ENCODE results near the gene TSPAN18. TPM values are rescaled to one million over a fixed set of nuclear protein-coding genes. Genes with fewer than 3 reads are reported as not detected.

TSPAN18 gene
- total and polyA plus RNA-seq, 2 donors from 2014 or later: 13.8 to 38.1 TPM

GRCh38 chr11:44699497-44700408 lies 27.0 kb upstream of the TSPAN18 start:
- TF ChIP-seq, protein P1, sequence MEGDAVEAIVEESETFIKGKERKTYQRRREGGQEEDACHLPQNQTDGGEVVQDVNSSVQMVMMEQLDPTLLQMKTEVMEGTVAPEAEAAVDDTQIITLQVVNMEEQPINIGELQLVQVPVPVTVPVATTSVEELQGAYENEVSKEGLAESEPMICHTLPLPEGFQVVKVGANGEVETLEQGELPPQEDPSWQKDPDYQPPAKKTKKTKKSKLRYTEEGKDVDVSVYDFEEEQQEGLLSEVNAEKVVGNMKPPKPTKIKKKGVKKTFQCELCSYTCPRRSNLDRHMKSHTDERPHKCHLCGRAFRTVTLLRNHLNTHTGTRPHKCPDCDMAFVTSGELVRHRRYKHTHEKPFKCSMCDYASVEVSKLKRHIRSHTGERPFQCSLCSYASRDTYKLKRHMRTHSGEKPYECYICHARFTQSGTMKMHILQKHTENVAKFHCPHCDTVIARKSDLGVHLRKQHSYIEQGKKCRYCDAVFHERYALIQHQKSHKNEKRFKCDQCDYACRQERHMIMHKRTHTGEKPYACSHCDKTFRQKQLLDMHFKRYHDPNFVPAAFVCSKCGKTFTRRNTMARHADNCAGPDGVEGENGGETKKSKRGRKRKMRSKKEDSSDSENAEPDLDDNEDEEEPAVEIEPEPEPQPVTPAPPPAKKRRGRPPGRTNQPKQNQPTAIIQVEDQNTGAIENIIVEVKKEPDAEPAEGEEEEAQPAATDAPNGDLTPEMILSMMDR (IDR thresholded peaks at IDR 0.05; ENCODE audit: borderline replicate concordance, extremely low read depth, insufficient read depth): no peak
- Histone ChIP-seq H3K27me3 (ENCODE audit: control insufficient read depth, insufficient read depth, low read length) (no peaks in the 10 kb centered on the region), H3K9me3 (ENCODE audit: control insufficient read depth in 2 of 3, insufficient read depth in 1 of 3, low read length in 3 of 3) (peaks cover 0 to 6% (median 2%) of the 10 kb centered on the region in 3 donors), H3K27ac (ENCODE audit: low read depth in 2 of 2, low read length in 2 of 2) (no peak overlapping the region), H3K9ac (ENCODE audit: low read length in 3 of 3) (no peak overlapping the region), H3K4me1 (ENCODE audit: control insufficient read depth in 2 of 3, insufficient read depth in 2 of 3, low read depth in 1 of 3, low read length in 3 of 3) (peaks cover 0 to 3% (median 0%) of the 10 kb centered on the region in 3 donors), H3K4me3 (ENCODE audit: low read length in 3 of 3) (no peak overlapping the region), H3K36me3 (ENCODE audit: control insufficient read depth in 2 of 3, insufficient read depth in 3 of 3, low read length in 3 of 3) (no peaks in the 10 kb centered on the region)
- FAIRE-seq (no peak), DNase-seq (no peak)
- intact Hi-C loops (cut with DNase I): no loop called here

- H3K9me3 ChIP-seq (ENCODE audit: control insufficient read depth in 2 of 3, insufficient read depth in 1 of 3, low read length in 3 of 3): peaks cover 0 to 6% (median 2%) of the 10 kb centered on the region in 3 donors
- H3K27ac ChIP-seq (ENCODE audit: low read depth in 2 of 2, low read length in 2 of 2): no peak overlapping the region
- DNase-seq (no peak), FAIRE-seq (no peak)
- H3K27me3 ChIP-seq (ENCODE audit: control insufficient read depth, insufficient read depth, low read length): no peaks in the 10 kb centered on the region
- H3K4me3 ChIP-seq (ENCODE audit: low read length in 3 of 3): no peak overlapping the region
- intact Hi-C loops (cut with DNase I): no loop called here
- peaks cover 0 to 3% (median 0%) of the 10 kb centered on the region in 3 donors for H3K4me1 ChIP-seq (ENCODE audit: control insufficient read depth in 2 of 3, insufficient read depth in 2 of 3, low read depth in 1 of 3, low read length in 3 of 3)
- no peak overlapping the region for H3K9ac ChIP-seq (ENCODE audit: low read length in 3 of 3)
- TF ChIP-seq, protein P1 (IDR thresholded peaks at IDR 0.05; ENCODE audit: borderline replicate concordance, extremely low read depth, insufficient read depth): no peak
- no peaks in the 10 kb centered on the region for H3K36me3 ChIP-seq (ENCODE audit: control insufficient read depth in 2 of 3, insufficient read depth in 3 of 3, low read length in 3 of 3)
These were observed 25.5 kb upstream of the TSPAN18 start for GRCh38 chr11:44701276-44701675.

DNA sequence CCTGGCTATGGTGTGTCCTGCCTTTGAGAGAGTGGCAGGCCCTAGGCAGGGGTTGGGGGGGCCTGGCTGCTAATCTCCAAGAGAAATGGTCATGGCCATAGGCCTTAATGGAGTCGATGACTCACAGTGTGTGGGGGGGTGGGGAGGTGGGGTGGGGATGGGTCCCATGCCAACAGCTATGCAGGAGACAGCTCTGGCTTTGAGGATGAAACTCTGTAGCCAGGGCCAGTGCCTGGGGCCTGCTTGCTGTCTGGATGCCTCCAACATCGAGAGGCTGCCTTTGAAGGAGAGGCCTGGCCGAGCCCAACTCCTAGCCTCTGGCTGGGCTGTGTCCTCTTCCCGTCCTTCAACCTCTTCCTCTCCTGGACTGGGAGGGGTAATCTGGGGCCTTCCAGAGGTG lies 23.9 kb upstream of the TSPAN18 start:
- Histone ChIP-seq H3K27ac (ENCODE audit: low read depth in 2 of 2, low read length in 2 of 2) (no peak overlapping the region), H3K4me3 (ENCODE audit: low read length in 3 of 3) (no peak overlapping the region), H3K36me3 (ENCODE audit: control insufficient read depth in 2 of 3, insufficient read depth in 3 of 3, low read length in 3 of 3) (no peaks in the 10 kb centered on the region), H3K9me3 (ENCODE audit: control insufficient read depth in 2 of 3, insufficient read depth in 1 of 3, low read length in 3 of 3) (peaks cover 0 to 6% (median 2%) of the 10 kb centered on the region in 3 donors), H3K4me1 (ENCODE audit: control insufficient read depth in 2 of 3, insufficient read depth in 2 of 3, low read depth in 1 of 3, low read length in 3 of 3) (peaks cover 0 to 3% (median 0%) of the 10 kb centered on the region in 3 donors), H3K27me3 (ENCODE audit: control insufficient read depth, insufficient read depth, low read length) (no peaks in the 10 kb centered on the region), H3K9ac (ENCODE audit: low read length in 3 of 3) (no peak overlapping the region)
- intact Hi-C loops (cut with DNase I): no loop called here
- TF ChIP-seq, protein P1 (IDR thresholded peaks at IDR 0.05; ENCODE audit: borderline replicate concordance, extremely low read depth, insufficient read depth): no peak
- FAIRE-seq (no peak), DNase-seq (no peak)
